GM19452 (cell line): Measurements from ENCODE around the gene SRRM4.
"Not testable (repeated sequence)": the region's sequence is repeated elsewhere in the genome, so short reads cannot be mapped to it uniquely, and the experiment has no call there.

Experiments
- ATAC-seq: cut with Tn5 transposase; IDR thresholded peaks from one replicate; pipeline ENCODE4 v1.9.1; 2021; ENCODE audit not compliant: unreplicated experiment

Gene SRRM4

GRCh38 chr12:118981285-118982211, at the start of gene SRRM4:
TSS of gene SRRM4 (plus strand) at chr12:118981541. CDS start at chr12:118981883, 342 bp downstream.
- ATAC-seq = no peak

- ATAC-seq = no peak
These were observed 35.1 kb upstream of the SRRM4 start for GRCh38 chr12:118946256-118946655.

- ATAC-seq = no peak
These were observed 22.8 kb upstream of the SRRM4 start for GRCh38 chr12:118958520-118958919.

- no peak for ATAC-seq
These were observed 22.0 kb upstream of the SRRM4 start for GRCh38 chr12:118959348-118959747.

GRCh38 chr12:118959985-118960560, 21.3 kb upstream of the SRRM4 start:
- no peak for ATAC-seq

- no peak for ATAC-seq
These were observed 20.5 kb upstream of the SRRM4 start for GRCh38 chr12:118960865-118961264.

GRCh38 chr12:118964988-118965387, 16.4 kb upstream of the SRRM4 start:
- ATAC-seq = no peak

GRCh38 chr12:118970856-118971255, 10.5 kb upstream of the SRRM4 start:
- no peak for ATAC-seq

GRCh38 chr12:118972982-118973381, 8.4 kb upstream of the SRRM4 start:
- no peak for ATAC-seq

- peak; percentile 61 for ATAC-seq
These were observed 1.5 kb upstream of the SRRM4 start for GRCh38 chr12:118979763-118980406.

- ATAC-seq = no peak
These were observed 830 bp upstream of the SRRM4 start for GRCh38 chr12:118980407-118981014.

GRCh38 chr12:118982302-118982701, 961 bp downstream of the SRRM4 start:
- ATAC-seq = no peak

GRCh38 chr12:118982984-118983761, 1.8 kb downstream of the SRRM4 start:
- no peak for ATAC-seq

- ATAC-seq = no peak
These were observed 3.0 kb downstream of the SRRM4 start for GRCh38 chr12:118984161-118984943.

- no peak for ATAC-seq
These were observed 4.7 kb downstream of the SRRM4 start for GRCh38 chr12:118986050-118986449.

- no peak for ATAC-seq
These were observed 17.8 kb downstream of the SRRM4 start for GRCh38 chr12:118999107-118999506.

GRCh38 chr12:119005085-119005484, 23.7 kb downstream of the SRRM4 start:
- no peak for ATAC-seq

- no peak for ATAC-seq
These were observed 24.6 kb downstream of the SRRM4 start for GRCh38 chr12:119005913-119006312.

GRCh38 chr12:119006746-119007145, 25.4 kb downstream of the SRRM4 start:
- no peak for ATAC-seq

- not testable (repeated sequence) for ATAC-seq
These were observed 26.9 kb downstream of the SRRM4 start for GRCh38 chr12:119008273-119008672.
